NCI-H2107 treated with DMSO at 0.1 percent for 48 hours (cell line): ENCODE measurements around the gene GPN2.
A peak's percentile ranks its signal among the peaks of the same experiment; 100 is the strongest.

ENCODE experiments used
- DNase-seq: peaks from one replicate; lab custom pipeline; 2025; ENCODE audit not compliant: unreplicated experiment; lab: John Stamatoyannopoulos, UW

The GPN2 gene

GRCh38 chr1:26889551-26890466 lies at the start of gene GPN2:
Gene GPN2, minus strand, starts transcription at chr1:26890283. Its CDS starts 187 bp downstream, at chr1:26890096.
- DNase-seq, result peak; percentile 54

GRCh38 chr1:26938659-26939025 lies 48.6 kb upstream of the GPN2 start:
- DNase-seq, result no peak

GRCh38 chr1:26938004-26938658 lies 48.0 kb upstream of the GPN2 start:
- no peak for DNase-seq

- no peak for DNase-seq
These were observed 46.7 kb upstream of the GPN2 start for GRCh38 chr1:26936823-26937222.

GRCh38 chr1:26932531-26932930 lies 42.4 kb upstream of the GPN2 start:
- no peak for DNase-seq

GRCh38 chr1:26923711-26924110 lies 33.6 kb upstream of the GPN2 start:
- no peak for DNase-seq

GRCh38 chr1:26922901-26923300 lies 32.8 kb upstream of the GPN2 start:
- no peak for DNase-seq

GRCh38 chr1:26922431-26922729 lies 32.3 kb upstream of the GPN2 start:
- no peak for DNase-seq

- DNase-seq, result peak; percentile 93
These were observed 31.7 kb upstream of the GPN2 start, which contains the start of gene NUDC for GRCh38 chr1:26921540-26922430. Gene NUDC, plus strand, starts transcription at chr1:26921743. Its CDS starts 106 bp downstream, at chr1:26921849.

GRCh38 chr1:26921126-26921539 lies 31.1 kb upstream of the GPN2 start:
- DNase-seq, result no peak

GRCh38 chr1:26915204-26915842 lies 25.2 kb upstream of the GPN2 start:
- no peak for DNase-seq

- DNase-seq, result peak; percentile 99
These were observed 23.9 kb upstream of the GPN2 start, which contains the start of gene NR0B2 for GRCh38 chr1:26913754-26914619. Gene NR0B2, minus strand, starts transcription at chr1:26913975. Its CDS starts 35 bp downstream, at chr1:26913940.

GRCh38 chr1:26913389-26913753 lies 23.3 kb upstream of the GPN2 start:
- DNase-seq, result no peak

- no peak for DNase-seq
These were observed 22.0 kb upstream of the GPN2 start for GRCh38 chr1:26912147-26912490.

- DNase-seq, result no peak
These were observed 21.5 kb upstream of the GPN2 start for GRCh38 chr1:26911399-26912146.

- no peak for DNase-seq
These were observed 20.5 kb upstream of the GPN2 start for GRCh38 chr1:26910343-26911160.

GRCh38 chr1:26909951-26910342 lies 19.9 kb upstream of the GPN2 start:
- DNase-seq, result no peak
